ENCODE measurements around the gene RAB15. TPM values are rescaled to one million over a fixed set of nuclear protein-coding genes. Genes with fewer than 3 reads are reported as not detected.

RAB15 gene
- total and polyA plus RNA-seq, 2 donors (not counting 3 experiments of a cell fraction or from before 2014, with no cell fraction given), result 24.9 to 33.3 TPM

DNA sequence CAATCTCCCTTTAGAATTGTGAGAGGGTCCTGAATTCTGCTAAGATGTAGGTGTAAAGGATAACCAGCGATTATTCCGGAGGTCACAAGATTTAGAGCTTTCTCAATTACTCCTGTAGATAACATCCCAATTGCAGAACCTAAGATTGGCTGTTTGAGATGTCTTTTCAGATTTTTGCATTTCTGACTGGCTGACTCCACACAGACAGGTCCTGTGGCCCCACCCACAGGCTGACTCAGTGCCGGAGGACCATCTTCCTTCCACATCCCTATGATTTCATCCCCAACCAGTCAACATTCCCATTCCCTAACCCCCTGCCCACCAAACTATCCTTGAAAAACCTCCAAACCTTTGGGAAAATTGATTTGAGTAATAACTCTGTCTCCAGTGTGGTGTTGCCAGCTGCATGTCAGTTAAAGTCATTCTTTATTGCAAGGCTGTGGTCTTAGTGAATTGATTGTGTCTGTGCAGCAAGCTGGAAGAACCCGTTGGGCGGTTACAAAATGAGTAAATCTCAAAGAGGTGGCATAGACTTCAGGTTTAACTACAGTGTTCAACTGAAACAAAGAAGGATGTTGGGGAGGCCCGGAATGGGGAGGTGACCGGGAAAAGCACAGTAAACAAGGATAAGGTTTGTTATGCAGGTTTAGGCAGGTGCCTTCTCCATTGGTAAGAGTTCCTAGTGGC is 25.1 kb upstream of the RAB15 start:
- H3K9me1 ChIP-seq (replicated peaks; ENCODE audit: control insufficient read depth, extremely low read depth, insufficient read depth, low read length), result no peaks in the 10 kb centered on the region
- H3K4me3 ChIP-seq (replicated peaks in 1 of 3; ENCODE audit: insufficient read depth in 1 of 3, low read depth in 1 of 3, low read length in 3 of 3), result no peak overlapping the region
- no peaks in the 10 kb centered on the region for H4K20me1 ChIP-seq (replicated peaks; ENCODE audit: control insufficient read depth, extremely low read depth, insufficient read depth, low read length)
- TF ChIP-seq GATA2 (IDR thresholded peaks at IDR 0.05; ENCODE audit: insufficient read depth, insufficient read length, low read depth, low read length) (no peak), POLR2AphosphoS5 (IDR thresholded peaks at IDR 0.05; ENCODE audit: insufficient read depth, low read depth, low read length) (no peak), JUN (IDR thresholded peaks at IDR 0.05; ENCODE audit: borderline replicate concordance, insufficient read depth, insufficient read length, low read depth) (no peak), EZH2 (IDR thresholded peaks at IDR 0.05; ENCODE audit: borderline replicate concordance, low read depth, low read length, severe bottlenecking) (no peak), POLR2A (IDR thresholded peaks at IDR 0.05; ENCODE audit: low read depth, low read length) (no peak), MYC (IDR thresholded peaks at IDR 0.05; ENCODE audit: low read depth, low read length) (no peak), FOS (IDR thresholded peaks at IDR 0.05; ENCODE audit: borderline replicate concordance, insufficient read depth, low read length) (no peak)
- TF ChIP-seq, protein P1, sequence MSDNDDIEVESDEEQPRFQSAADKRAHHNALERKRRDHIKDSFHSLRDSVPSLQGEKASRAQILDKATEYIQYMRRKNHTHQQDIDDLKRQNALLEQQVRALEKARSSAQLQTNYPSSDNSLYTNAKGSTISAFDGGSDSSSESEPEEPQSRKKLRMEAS (IDR thresholded peaks at IDR 0.05; ENCODE audit: insufficient read depth, insufficient read length), result no peak
- TF ChIP-seq, protein P2, sequence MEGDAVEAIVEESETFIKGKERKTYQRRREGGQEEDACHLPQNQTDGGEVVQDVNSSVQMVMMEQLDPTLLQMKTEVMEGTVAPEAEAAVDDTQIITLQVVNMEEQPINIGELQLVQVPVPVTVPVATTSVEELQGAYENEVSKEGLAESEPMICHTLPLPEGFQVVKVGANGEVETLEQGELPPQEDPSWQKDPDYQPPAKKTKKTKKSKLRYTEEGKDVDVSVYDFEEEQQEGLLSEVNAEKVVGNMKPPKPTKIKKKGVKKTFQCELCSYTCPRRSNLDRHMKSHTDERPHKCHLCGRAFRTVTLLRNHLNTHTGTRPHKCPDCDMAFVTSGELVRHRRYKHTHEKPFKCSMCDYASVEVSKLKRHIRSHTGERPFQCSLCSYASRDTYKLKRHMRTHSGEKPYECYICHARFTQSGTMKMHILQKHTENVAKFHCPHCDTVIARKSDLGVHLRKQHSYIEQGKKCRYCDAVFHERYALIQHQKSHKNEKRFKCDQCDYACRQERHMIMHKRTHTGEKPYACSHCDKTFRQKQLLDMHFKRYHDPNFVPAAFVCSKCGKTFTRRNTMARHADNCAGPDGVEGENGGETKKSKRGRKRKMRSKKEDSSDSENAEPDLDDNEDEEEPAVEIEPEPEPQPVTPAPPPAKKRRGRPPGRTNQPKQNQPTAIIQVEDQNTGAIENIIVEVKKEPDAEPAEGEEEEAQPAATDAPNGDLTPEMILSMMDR (IDR thresholded peaks at IDR 0.05; ENCODE audit: extremely low read depth in 1 of 2, insufficient read depth in 1 of 2, low read depth in 1 of 2, low read length in 2 of 2), result no peak
- dilution Hi-C loops (cut with MboI; ENCODE audit: extremely low pct_ligation_motif_present, low sequenced_read_pairs), result no loop called here
- H3K27ac ChIP-seq (ENCODE audit: insufficient read depth, low read depth, low read length), result no peak overlapping the region
- DNase-seq (ENCODE audit: low read depth, low spot score) (no peak), FAIRE-seq (no peak)
- no peaks in the 10 kb centered on the region for H3K36me3 ChIP-seq (ENCODE audit: control insufficient read depth in 2 of 2, extremely low read depth in 1 of 2, insufficient read depth in 2 of 2, low read length in 2 of 2)
- H2AFZ ChIP-seq (ENCODE audit: low read depth, low read length), result no peak overlapping the region
- H3K9ac ChIP-seq (replicated peaks; ENCODE audit: extremely low read depth, insufficient read depth, low read length), result no peak overlapping the region
- H3K4me1 ChIP-seq (ENCODE audit: control insufficient read depth, extremely low read depth, insufficient read depth, low read length), result peaks cover 4% of the 10 kb centered on the region
- H3K9me3 ChIP-seq (replicated peaks; ENCODE audit: control insufficient read depth, insufficient read depth, low read length), result no peaks in the 10 kb centered on the region
- no peaks in the 10 kb centered on the region for H3K79me2 ChIP-seq (ENCODE audit: control insufficient read depth, insufficient read depth, low read length)
- no peak overlapping the region for H3K4me2 ChIP-seq (ENCODE audit: insufficient read depth, low read length)
- no TSS peak for BruUV-seq (replicated peaks)
- intact Hi-C loops (cut with micrococcal nuclease), result no loop called here
- CTCF ChIA-PET, result interaction anchor here (0.8 to 6.0 kb wide), 2 partner anchors 9 to 10 kb away, joined by 3 to 32 read pairs; partner anchors contain the start of gene FNTB
- POLR2A ChIA-PET, result no interaction called here
- no peaks in the 10 kb centered on the region for H3K27me3 ChIP-seq (ENCODE audit: control insufficient read depth in 2 of 2, insufficient read depth in 2 of 2, low read length in 2 of 2)

Measured in endothelial cell of umbilical vein (primary cell).